Measurements from ENCODE around the gene PLA2G10. TPM values are rescaled to one million over a fixed set of nuclear protein-coding genes. Genes with fewer than 3 reads are reported as not detected.
"Not testable (repeated sequence)": the region's sequence is repeated elsewhere in the genome, so short reads cannot be mapped to it uniquely, and the experiment has no call there.

The PLA2G10 gene
- total RNA-seq, 4 donors from 2014 or later: 5.8 to 15.7 (median 10.7) TPM

DNA sequence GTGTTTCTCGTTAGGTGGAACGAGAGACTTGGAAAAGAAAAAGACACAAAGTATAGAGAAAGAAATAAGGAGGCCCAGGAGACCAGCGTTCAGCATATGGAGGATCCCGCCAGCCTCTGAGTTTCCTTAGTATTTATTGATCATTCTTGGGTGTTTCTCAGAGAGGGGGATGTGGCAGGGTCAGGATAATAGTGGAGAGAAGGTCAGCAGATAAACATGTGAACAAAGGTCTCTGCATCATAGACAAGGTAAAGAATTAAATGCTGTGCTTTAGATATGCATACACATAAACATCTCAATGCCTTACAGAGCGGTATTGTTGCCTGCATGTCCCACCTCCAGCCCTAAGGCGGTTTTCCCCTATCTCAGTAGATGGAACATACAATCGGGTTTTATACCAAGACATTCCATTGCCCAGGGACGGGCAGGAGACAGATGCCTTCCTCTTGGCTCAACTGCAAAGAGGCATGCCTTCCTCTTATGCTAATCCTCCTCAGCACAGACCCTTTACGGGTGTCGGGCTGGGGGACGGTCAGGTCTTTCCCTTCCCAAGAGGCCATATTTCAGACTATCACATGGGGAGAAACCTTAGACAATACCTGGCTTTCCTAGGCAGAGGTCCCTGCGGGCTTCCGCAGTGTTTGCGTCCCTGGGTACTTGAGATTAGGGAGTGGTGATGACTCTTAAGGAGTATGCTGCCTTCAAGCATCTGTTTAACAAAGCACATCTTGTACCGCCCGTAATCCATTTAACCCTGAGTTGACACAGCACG is 57.7 kb downstream of the PLA2G10 start:
- DNase-seq: peak in 1 of 3 donors; percentile 68
- Histone ChIP-seq H3K27ac (peak overlapping the region in 3 of 4 donors; percentile 59 to 98 (median 96)), H3K36me3 (peaks cover 0 to 16% (median 0%) of the 10 kb centered on the region in 3 donors), H3K4me1 (peaks cover 9 to 47% (median 12%) of the 10 kb centered on the region in 4 donors), H3K4me3 (peak overlapping the region in 2 of 4 donors; percentile 20 to 34)
- peak; percentile 55 to 89 for TF ChIP-seq POLR2A (IDR thresholded peaks at IDR 0.05)
- H3K27me3 ChIP-seq, H3K9me3 ChIP-seq: not testable (repeated sequence)

GRCh38 chr16:14635395-14636165 is 58.5 kb downstream of the PLA2G10 start:
- H3K4me1 ChIP-seq: peaks cover 6 to 39% (median 13%) of the 10 kb centered on the region in 4 donors
- no peaks in the 10 kb centered on the region for H3K27me3 ChIP-seq
- peak in 1 of 3 donors; percentile 55 for DNase-seq
- peaks cover 0 to 16% (median 0%) of the 10 kb centered on the region in 3 donors for H3K36me3 ChIP-seq
- no peaks in the 10 kb centered on the region for H3K9me3 ChIP-seq
- H3K27ac ChIP-seq: peak overlapping the region in 3 of 4 donors; percentile 59 to 98 (median 96)
- TF ChIP-seq, protein P1, sequence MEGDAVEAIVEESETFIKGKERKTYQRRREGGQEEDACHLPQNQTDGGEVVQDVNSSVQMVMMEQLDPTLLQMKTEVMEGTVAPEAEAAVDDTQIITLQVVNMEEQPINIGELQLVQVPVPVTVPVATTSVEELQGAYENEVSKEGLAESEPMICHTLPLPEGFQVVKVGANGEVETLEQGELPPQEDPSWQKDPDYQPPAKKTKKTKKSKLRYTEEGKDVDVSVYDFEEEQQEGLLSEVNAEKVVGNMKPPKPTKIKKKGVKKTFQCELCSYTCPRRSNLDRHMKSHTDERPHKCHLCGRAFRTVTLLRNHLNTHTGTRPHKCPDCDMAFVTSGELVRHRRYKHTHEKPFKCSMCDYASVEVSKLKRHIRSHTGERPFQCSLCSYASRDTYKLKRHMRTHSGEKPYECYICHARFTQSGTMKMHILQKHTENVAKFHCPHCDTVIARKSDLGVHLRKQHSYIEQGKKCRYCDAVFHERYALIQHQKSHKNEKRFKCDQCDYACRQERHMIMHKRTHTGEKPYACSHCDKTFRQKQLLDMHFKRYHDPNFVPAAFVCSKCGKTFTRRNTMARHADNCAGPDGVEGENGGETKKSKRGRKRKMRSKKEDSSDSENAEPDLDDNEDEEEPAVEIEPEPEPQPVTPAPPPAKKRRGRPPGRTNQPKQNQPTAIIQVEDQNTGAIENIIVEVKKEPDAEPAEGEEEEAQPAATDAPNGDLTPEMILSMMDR (IDR thresholded peaks at IDR 0.05): no peak
- TF ChIP-seq POLR2A (IDR thresholded peaks at IDR 0.05): peak; percentile 32 to 56
- peak overlapping the region in 1 of 4 donors; percentile 20 for H3K4me3 ChIP-seq

GRCh38 chr16:14634389-14634725 is 59.8 kb downstream of the PLA2G10 start:
- H3K4me3 ChIP-seq: peak overlapping the region; percentile 80 to 86 (median 83)
- TF ChIP-seq, protein P1 (IDR thresholded peaks at IDR 0.05): no peak
- TF ChIP-seq POLR2A (IDR thresholded peaks at IDR 0.05): no peak
- H3K36me3 ChIP-seq: peaks cover 0 to 15% (median 0%) of the 10 kb centered on the region in 3 donors
- H3K4me1 ChIP-seq: peaks cover 0 to 41% (median 14%) of the 10 kb centered on the region in 4 donors
- peak overlapping the region in 3 of 4 donors; percentile 59 to 98 (median 96) for H3K27ac ChIP-seq
- no peaks in the 10 kb centered on the region for H3K27me3 ChIP-seq
- no peak for DNase-seq
- no peaks in the 10 kb centered on the region for H3K9me3 ChIP-seq

- H3K36me3 ChIP-seq: peaks cover 0 to 5% (median 0%) of the 10 kb centered on the region in 3 donors
- no peaks in the 10 kb centered on the region for H3K27me3 ChIP-seq
- H3K4me1 ChIP-seq: peaks cover 0 to 49% (median 18%) of the 10 kb centered on the region in 4 donors
- peak within 1 kb of the TSS; percentile 80 to 86 (median 83) for H3K4me3 ChIP-seq
- TF ChIP-seq, protein P1 (IDR thresholded peaks at IDR 0.05): no peak
- TF ChIP-seq POLR2A (IDR thresholded peaks at IDR 0.05): peak; percentile 99 to 100
- no peaks in the 10 kb centered on the region for H3K9me3 ChIP-seq
- peak; percentile 99 to 100 (median 99) for DNase-seq
- peak within 1 kb of the TSS; percentile 81 to 98 (median 96) for H3K27ac ChIP-seq
These were observed 61.2 kb downstream of the PLA2G10 start, which contains the start of gene BFAR for GRCh38 chr16:14632693-14633569. BFAR (plus strand) TSS chr16:14632951; CDS start chr16:14644347, 11,396 bp downstream.

GRCh38 chr16:14630620-14631330 is 63.3 kb downstream of the PLA2G10 start:
- DNase-seq: peak in 2 of 3 donors; percentile 22 to 58
- peak overlapping the region; percentile 89 to 95 (median 92) for H3K27ac ChIP-seq
- not testable (repeated sequence) for H3K27me3 ChIP-seq, H3K9me3 ChIP-seq
- H3K4me1 ChIP-seq: peaks cover 0 to 34% (median 18%) of the 10 kb centered on the region in 4 donors
- H3K36me3 ChIP-seq: peaks cover 0 to 26% (median 0%) of the 10 kb centered on the region in 3 donors
- H3K4me3 ChIP-seq: peak overlapping the region; percentile 73 to 90 (median 82)

Data from Peyer's patch (tissue), 4 donors.